ENCODE measurements around the gene TPRG1L. TPM values are rescaled to one million over a fixed set of nuclear protein-coding genes. Genes with fewer than 3 reads are reported as not detected.
A peak's percentile ranks its signal among the peaks of the same experiment; 100 is the strongest.

Gene TPRG1L
- total RNA-seq, 1 donor from 2014 or later: 14.5 TPM

GRCh38 chr1:3595949-3596348 lies 28.9 kb upstream of the TPRG1L start:
- Mint-ChIP-seq H3K9me3 (no peaks in the 10 kb centered on the region), H3K27ac (ENCODE audit: unreplicated experiment) (no peak overlapping the region), H3K4me1 (peaks cover 25% of the 10 kb centered on the region), H3K36me3 (ENCODE audit: low read depth) (no peaks in the 10 kb centered on the region), H3K4me3 (no peak overlapping the region), H3K27me3 (ENCODE audit: low read depth) (no peaks in the 10 kb centered on the region)
- DNase-seq (ENCODE audit: low read depth, low spot score): no peak
- no peak for TF ChIP-seq CTCF (conservative IDR thresholded peaks at IDR 0.05)

GRCh38 chr1:3596663-3597598 lies 27.9 kb upstream of the TPRG1L start:
- no peaks in the 10 kb centered on the region for H3K9me3 Mint-ChIP-seq
- H3K36me3 Mint-ChIP-seq (ENCODE audit: low read depth): no peaks in the 10 kb centered on the region
- no peaks in the 10 kb centered on the region for H3K27me3 Mint-ChIP-seq (ENCODE audit: low read depth)
- no peak for TF ChIP-seq CTCF (conservative IDR thresholded peaks at IDR 0.05)
- H3K4me1 Mint-ChIP-seq: peaks cover 22% of the 10 kb centered on the region
- no peak overlapping the region for H3K27ac Mint-ChIP-seq (ENCODE audit: unreplicated experiment)
- DNase-seq (ENCODE audit: low read depth, low spot score): no peak
- H3K4me3 Mint-ChIP-seq: no peak overlapping the region

GRCh38 chr1:3597599-3597964 lies 27.2 kb upstream of the TPRG1L start:
- DNase-seq (ENCODE audit: low read depth, low spot score): no peak
- no peak overlapping the region for H3K4me3 Mint-ChIP-seq
- TF ChIP-seq CTCF (conservative IDR thresholded peaks at IDR 0.05): no peak
- peaks cover 22% of the 10 kb centered on the region for H3K4me1 Mint-ChIP-seq
- no peaks in the 10 kb centered on the region for H3K27me3 Mint-ChIP-seq (ENCODE audit: low read depth)
- peak overlapping the region; percentile 78 for H3K27ac Mint-ChIP-seq (ENCODE audit: unreplicated experiment)
- H3K9me3 Mint-ChIP-seq: no peaks in the 10 kb centered on the region
- no peaks in the 10 kb centered on the region for H3K36me3 Mint-ChIP-seq (ENCODE audit: low read depth)

GRCh38 chr1:3598051-3598491 lies 26.7 kb upstream of the TPRG1L start:
- no peak for TF ChIP-seq CTCF (conservative IDR thresholded peaks at IDR 0.05)
- peak overlapping the region; percentile 78 for H3K27ac Mint-ChIP-seq (ENCODE audit: unreplicated experiment)
- peak; percentile 29 for DNase-seq (ENCODE audit: low read depth, low spot score)
- no peaks in the 10 kb centered on the region for H3K36me3 Mint-ChIP-seq (ENCODE audit: low read depth)
- no peaks in the 10 kb centered on the region for H3K27me3 Mint-ChIP-seq (ENCODE audit: low read depth)
- H3K4me1 Mint-ChIP-seq: peaks cover 22% of the 10 kb centered on the region
- no peaks in the 10 kb centered on the region for H3K9me3 Mint-ChIP-seq
- peak overlapping the region; percentile 44 for H3K4me3 Mint-ChIP-seq

- DNase-seq (ENCODE audit: low read depth, low spot score): no peak
- Mint-ChIP-seq H3K9me3 (no peaks in the 10 kb centered on the region), H3K4me3 (peak overlapping the region; percentile 44), H3K36me3 (ENCODE audit: low read depth) (no peaks in the 10 kb centered on the region), H3K27me3 (ENCODE audit: low read depth) (no peaks in the 10 kb centered on the region), H3K4me1 (peaks cover 20% of the 10 kb centered on the region), H3K27ac (ENCODE audit: unreplicated experiment) (peak overlapping the region; percentile 27)
- no peak for TF ChIP-seq CTCF (conservative IDR thresholded peaks at IDR 0.05)
Observed at GRCh38 chr1:3598522-3599285, 26.1 kb upstream of the TPRG1L start.
